ENCODE measurements around the gene TNFSF10. TPM values are rescaled to one million over a fixed set of nuclear protein-coding genes. Genes with fewer than 3 reads are reported as not detected.
"Not testable (repeated sequence)": the region's sequence is repeated elsewhere in the genome, so short reads cannot be mapped to it uniquely, and the experiment has no call there.

Gene TNFSF10
- total RNA-seq (2014; rRNA removed; shearing (Covaris generic)): 1.0 TPM in 1 of 2 replicates, not detected in the other

DNA sequence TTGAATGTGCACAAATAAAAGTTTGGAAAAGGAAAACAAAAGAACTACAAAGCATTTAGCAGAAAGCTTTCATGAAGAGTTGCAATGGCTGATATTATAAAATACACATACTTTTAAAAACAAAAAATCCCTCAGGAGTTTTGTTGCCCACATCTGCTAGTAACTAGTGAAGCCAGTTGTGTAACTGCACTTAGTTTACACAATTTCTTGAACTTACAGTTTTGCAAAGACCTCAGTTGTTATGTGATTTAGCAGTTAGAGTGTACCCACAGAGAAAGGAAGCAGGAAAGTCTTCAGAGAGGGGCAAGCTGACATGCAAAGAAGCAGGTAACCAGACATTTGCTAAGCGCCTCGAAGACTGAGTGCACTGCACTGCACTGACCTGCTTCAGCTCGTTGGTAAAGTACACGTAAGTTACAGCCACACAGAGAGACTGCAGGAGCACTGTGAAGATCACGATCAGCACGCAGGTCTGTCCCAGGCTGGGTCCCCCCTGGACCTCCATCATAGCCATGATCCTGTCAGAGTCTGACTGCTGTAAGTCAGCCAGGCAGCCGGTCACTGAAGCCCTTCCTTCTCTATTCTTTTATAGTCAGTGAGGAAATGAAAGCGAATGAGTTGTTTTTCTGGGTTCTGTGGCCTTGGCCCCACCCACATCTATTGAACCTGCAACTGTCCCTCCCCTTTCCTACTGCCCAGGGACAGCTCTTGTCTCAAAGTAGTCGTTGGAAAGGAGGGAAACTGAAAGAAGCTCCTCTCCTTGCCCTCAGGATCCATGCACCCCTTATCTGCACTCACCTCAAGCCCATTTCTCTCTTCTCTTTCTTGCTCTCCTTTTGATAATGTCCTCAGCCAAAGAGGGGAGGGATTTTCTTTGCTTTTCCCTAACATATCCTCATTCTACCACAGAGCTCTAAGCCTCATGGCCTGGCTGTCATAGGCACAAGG lies at the start of gene TNFSF10:
TNFSF10 (minus strand) TSS at position 560 of the 948 bp plus-strand sequence; CDS start at position 514, 46 bp downstream.
- peak in 1 of 2 experiments; percentile 37 for DNase-seq (ENCODE audit: low read depth in 1 of 2, low spot score in 2 of 2)
- peaks cover 27% of the 10 kb centered on the region for H3K4me1 ChIP-seq (replicated peaks)

GRCh38 chr3:172569128-172570008 lies 46.1 kb upstream of the TNFSF10 start:
- Histone ChIP-seq H3K9me3 (replicated peaks) (no peaks in the 10 kb centered on the region), H3K4me3 (no peak overlapping the region), H3K4me1 (replicated peaks) (no peaks in the 10 kb centered on the region), H3K27me3 (replicated peaks) (no peaks in the 10 kb centered on the region), H3K36me3 (no peaks in the 10 kb centered on the region), H3K27ac (no peak overlapping the region)
- DNase-seq (ENCODE audit: low read depth in 1 of 2, low spot score in 2 of 2): no peak

More for the DNA sequence above, at the start of gene TNFSF10:
- H3K36me3 ChIP-seq: no peaks in the 10 kb centered on the region
- no peak within 1 kb of the TSS for H3K27ac ChIP-seq
- no peaks in the 10 kb centered on the region for H3K27me3 ChIP-seq (replicated peaks)
- peak within 1 kb of the TSS; percentile 14; the same call in 1 of the 2 replicates for H3K4me3 ChIP-seq
- no peaks in the 10 kb centered on the region for H3K9me3 ChIP-seq (replicated peaks)

- peaks cover under 1% of the 10 kb centered on the region for H3K4me1 ChIP-seq (replicated peaks)
- H3K4me3 ChIP-seq: no peak overlapping the region
- DNase-seq (ENCODE audit: low read depth in 1 of 2, low spot score in 2 of 2): no peak
- no peaks in the 10 kb centered on the region for H3K27me3 ChIP-seq (replicated peaks)
- H3K9me3 ChIP-seq (replicated peaks): no peaks in the 10 kb centered on the region
- H3K36me3 ChIP-seq: no peaks in the 10 kb centered on the region
- H3K27ac ChIP-seq: no peak overlapping the region
Measured at GRCh38 chr3:172568701-172569100, 45.5 kb upstream of the TNFSF10 start.

GRCh38 chr3:172566785-172567184 lies 43.6 kb upstream of the TNFSF10 start:
- not testable (repeated sequence) for H3K4me1 ChIP-seq (replicated peaks); H3K9me3 ChIP-seq (replicated peaks); H3K27me3 ChIP-seq (replicated peaks); H3K36me3 ChIP-seq; DNase-seq (ENCODE audit: low read depth in 1 of 2, low spot score in 2 of 2); H3K4me3 ChIP-seq; H3K27ac ChIP-seq

GRCh38 chr3:172564499-172564898 lies 41.3 kb upstream of the TNFSF10 start:
- no peaks in the 10 kb centered on the region for H3K36me3 ChIP-seq
- no peaks in the 10 kb centered on the region for H3K9me3 ChIP-seq (replicated peaks)
- no peak for DNase-seq (ENCODE audit: low read depth in 1 of 2, low spot score in 2 of 2)
- H3K4me1 ChIP-seq (replicated peaks): peaks cover 9% of the 10 kb centered on the region
- no peak overlapping the region for H3K4me3 ChIP-seq
- H3K27me3 ChIP-seq (replicated peaks): no peaks in the 10 kb centered on the region
- no peak overlapping the region for H3K27ac ChIP-seq

DNA sequence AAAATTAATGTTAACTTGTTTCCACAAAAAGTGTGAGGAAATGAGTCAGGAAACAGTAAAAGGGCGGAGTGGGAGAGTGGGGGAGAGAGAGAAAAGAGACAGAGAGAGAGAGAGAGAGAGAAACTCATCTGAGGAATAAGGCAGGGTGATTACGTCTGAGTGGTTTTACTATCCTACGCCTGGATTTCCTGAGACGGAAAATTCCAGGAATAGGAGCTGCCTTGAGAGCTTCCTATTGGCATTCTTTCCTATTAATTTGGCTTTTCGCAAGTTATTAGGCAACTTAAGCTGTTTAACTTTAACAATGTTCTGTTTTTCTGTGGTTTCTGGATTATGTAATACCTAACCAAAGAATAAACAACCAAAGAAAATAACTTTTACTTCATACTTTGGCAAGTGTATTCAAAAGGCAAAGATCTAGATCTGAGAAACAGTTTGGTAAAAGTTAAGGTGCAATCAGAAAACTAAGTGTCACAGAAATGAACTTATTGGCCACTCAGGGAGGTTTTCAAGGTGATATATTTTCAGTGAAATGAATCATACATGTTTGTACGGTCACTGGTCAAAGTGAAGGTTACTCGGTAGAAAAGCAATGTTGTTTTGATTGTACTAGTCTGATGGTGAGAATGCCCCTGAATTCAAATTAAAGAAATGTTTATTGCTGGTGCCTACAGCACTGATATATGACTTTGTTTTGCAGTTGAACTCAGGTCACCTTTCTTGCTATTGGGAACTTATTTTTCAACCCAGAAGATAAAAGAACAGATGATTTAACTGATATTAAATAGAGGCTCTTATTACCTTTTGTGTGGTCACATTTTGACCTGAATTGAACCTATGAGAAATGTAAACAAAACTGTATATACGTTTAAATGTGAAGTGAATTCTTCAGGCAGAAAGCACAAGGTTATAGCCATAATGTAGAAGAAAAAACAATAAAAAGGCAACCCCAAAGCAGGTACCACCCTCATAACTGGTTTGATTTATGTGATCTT lies 39.9 kb upstream of the TNFSF10 start:
- peaks cover 9% of the 10 kb centered on the region for H3K4me1 ChIP-seq (replicated peaks)
- no peaks in the 10 kb centered on the region for H3K27me3 ChIP-seq (replicated peaks)
- DNase-seq (ENCODE audit: low read depth in 1 of 2, low spot score in 2 of 2): peak in 1 of 2 experiments; percentile 44
- H3K27ac ChIP-seq: no peak overlapping the region; the same call in 1 of the 2 replicates
- no peaks in the 10 kb centered on the region for H3K36me3 ChIP-seq
- H3K9me3 ChIP-seq (replicated peaks): no peaks in the 10 kb centered on the region
- no peak overlapping the region for H3K4me3 ChIP-seq

DNA sequence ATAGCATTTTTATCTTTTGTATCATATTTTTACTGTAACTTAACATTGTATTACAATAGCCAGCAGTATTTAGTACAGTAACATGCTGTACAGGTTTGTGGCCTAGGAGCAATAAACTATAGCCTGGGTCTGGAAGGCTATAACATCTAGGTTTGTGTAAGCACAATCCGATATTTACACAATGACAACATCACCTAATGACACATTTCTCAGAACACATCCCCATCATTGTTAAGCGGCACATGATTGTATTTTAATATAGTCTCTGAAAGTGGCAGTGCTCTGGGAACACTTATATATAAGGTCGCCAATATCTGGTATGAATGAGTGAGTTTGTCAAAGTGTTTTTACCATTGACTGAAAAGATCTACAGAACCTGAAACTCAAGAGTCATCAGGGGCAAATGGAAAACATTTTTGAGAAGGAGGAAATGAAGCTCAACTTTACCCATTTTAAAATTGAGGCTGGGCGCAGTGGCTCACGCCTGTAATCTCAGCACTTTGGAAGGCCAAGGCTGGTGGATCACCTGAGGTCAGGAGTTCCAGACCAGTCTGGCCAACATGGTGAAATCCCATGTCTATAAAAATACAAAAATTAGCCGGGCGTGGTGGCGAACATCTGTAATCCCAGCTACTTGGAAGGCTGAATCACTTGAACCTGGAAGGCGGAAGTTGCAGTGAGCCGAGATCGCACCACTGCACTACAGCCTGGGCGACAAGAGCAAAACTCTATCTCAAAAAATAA lies 38.8 kb upstream of the TNFSF10 start:
- peaks cover 9% of the 10 kb centered on the region for H3K4me1 ChIP-seq (replicated peaks)
- H3K4me3 ChIP-seq: no peak overlapping the region
- H3K9me3 ChIP-seq (replicated peaks): no peaks in the 10 kb centered on the region
- no peaks in the 10 kb centered on the region for H3K36me3 ChIP-seq
- H3K27ac ChIP-seq: no peak overlapping the region
- no peaks in the 10 kb centered on the region for H3K27me3 ChIP-seq (replicated peaks)
- no peak for DNase-seq (ENCODE audit: low read depth in 1 of 2, low spot score in 2 of 2)

DNA sequence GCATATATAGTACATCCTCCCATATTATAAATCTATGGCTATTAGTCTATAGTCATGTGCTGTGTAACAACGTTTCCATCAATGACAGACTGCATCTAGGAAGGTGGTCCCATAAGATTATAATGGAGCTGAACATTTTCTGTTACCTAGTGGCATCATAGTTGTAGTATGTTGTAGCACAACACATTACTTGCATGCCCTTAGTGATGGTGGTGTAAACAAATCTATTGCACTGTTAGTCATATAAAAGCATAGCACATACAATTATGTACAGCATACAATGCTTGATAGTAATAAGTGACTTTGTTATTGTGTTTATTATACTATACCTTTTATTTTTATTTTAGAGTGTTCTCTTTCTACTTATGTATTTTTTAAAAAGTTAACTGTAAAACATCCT lies 37.4 kb upstream of the TNFSF10 start:
- no peaks in the 10 kb centered on the region for H3K9me3 ChIP-seq (replicated peaks)
- peaks cover 9% of the 10 kb centered on the region for H3K4me1 ChIP-seq (replicated peaks)

GRCh38 chr3:172560026-172560425 lies 36.8 kb upstream of the TNFSF10 start:
- H3K9me3 ChIP-seq (replicated peaks): no peaks in the 10 kb centered on the region
- DNase-seq (ENCODE audit: low read depth in 1 of 2, low spot score in 2 of 2): no peak
- no peaks in the 10 kb centered on the region for H3K36me3 ChIP-seq
- H3K27me3 ChIP-seq (replicated peaks): no peaks in the 10 kb centered on the region
- H3K4me3 ChIP-seq: no peak overlapping the region
- peaks cover 9% of the 10 kb centered on the region for H3K4me1 ChIP-seq (replicated peaks)
- no peak overlapping the region for H3K27ac ChIP-seq

More for the DNA sequence above, 37.4 kb upstream of the TNFSF10 start:
- H3K4me3 ChIP-seq: no peak overlapping the region
- no peak overlapping the region for H3K27ac ChIP-seq
- H3K27me3 ChIP-seq (replicated peaks): no peaks in the 10 kb centered on the region
- DNase-seq (ENCODE audit: low read depth in 1 of 2, low spot score in 2 of 2): no peak
- H3K36me3 ChIP-seq: no peaks in the 10 kb centered on the region

DNA sequence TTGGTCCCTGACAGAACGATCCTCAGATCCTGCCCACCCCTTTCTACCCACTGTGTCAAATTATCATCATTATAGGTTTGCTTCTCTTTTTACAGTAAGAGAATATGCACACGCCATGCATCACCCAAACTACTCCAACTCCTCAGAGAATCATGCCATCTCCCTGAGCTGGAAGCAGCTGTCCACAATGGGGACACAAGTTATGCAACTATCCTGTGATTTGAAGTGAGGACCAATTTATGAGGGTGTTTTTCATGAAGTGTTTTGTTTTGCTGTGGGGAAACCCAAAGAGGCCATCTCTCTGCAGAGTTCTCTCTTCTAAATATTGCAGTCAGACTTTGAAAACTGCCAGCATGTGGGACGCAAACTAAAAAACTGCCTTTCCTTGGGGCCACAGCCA lies 35.8 kb upstream of the TNFSF10 start:
- Histone ChIP-seq H3K9me3 (replicated peaks) (no peaks in the 10 kb centered on the region), H3K4me1 (replicated peaks) (peaks cover 9% of the 10 kb centered on the region), H3K4me3 (no peak overlapping the region), H3K27ac (no peak overlapping the region), H3K27me3 (replicated peaks) (no peaks in the 10 kb centered on the region), H3K36me3 (no peaks in the 10 kb centered on the region)
- no peak for DNase-seq (ENCODE audit: low read depth in 1 of 2, low spot score in 2 of 2)

DNA sequence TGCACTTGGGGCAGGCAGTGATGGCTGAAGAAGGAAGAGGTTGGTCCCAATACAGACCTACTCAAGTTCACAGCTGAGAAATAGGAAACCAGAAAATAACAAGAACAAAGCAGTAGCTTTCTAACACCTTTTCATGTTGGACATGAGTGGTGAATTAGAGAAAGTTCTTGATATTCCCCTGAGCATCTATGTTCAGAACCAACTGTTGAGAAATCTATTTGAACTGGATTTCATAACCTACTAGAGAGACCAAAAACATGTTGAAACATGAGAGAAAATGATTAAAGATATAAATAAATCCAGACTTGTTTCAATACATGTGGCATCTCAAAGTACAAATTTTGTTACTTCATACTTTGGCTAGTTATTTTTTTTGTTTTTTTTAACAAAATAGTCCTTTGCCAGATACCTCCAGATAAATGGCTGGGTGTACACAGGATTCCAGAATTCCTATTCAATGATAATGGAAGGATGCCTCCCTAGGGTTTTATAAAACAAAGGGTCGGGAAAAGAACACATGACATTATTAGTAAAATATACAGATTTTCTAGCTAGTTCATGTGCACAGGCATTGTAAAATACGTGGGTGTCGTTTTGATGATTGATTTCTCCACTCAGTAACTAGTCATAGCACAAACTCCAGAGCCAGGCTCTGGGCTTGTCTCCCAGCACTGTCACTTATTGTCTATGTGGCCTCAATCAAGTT lies 34.4 kb upstream of the TNFSF10 start:
- Histone ChIP-seq H3K9me3 (replicated peaks) (no peaks in the 10 kb centered on the region), H3K27ac (no peak overlapping the region)
- DNase-seq (ENCODE audit: low read depth in 1 of 2, low spot score in 2 of 2): no peak

More for the DNA sequence above, 34.4 kb upstream of the TNFSF10 start:
- Histone ChIP-seq H3K4me1 (replicated peaks) (no peaks in the 10 kb centered on the region), H3K27me3 (replicated peaks) (no peaks in the 10 kb centered on the region), H3K4me3 (no peak overlapping the region), H3K36me3 (no peaks in the 10 kb centered on the region)
